ENCODE data around the gene UBR3.

- TF ChIP-seq CTCF (IDR thresholded peaks at IDR 0.05; ENCODE audit: low read depth, low read length): no peak
- TF ChIP-seq EZH2phosphoT487 (IDR thresholded peaks at IDR 0.05; ENCODE audit: low read depth): no peak
Measured at GRCh38 chr2:169979025-169979424, 151.8 kb downstream of the UBR3 start.

Data from OCI-LY3 (cell line).